K562 (cell line): ENCODE measurements around the gene NR6A1. TPM values are rescaled to one million over a fixed set of nuclear protein-coding genes. Genes with fewer than 3 reads are reported as not detected.

Experiments
- ATAC-seq: fragments of 200-7000 bp; cut with Tn5 transposase; 3 replicates; pipeline ENCODE4 v1.9.1; 2020; ENCODE audit warnings: moderate library complexity
- BruUV-seq: library from RNA; stranded (reverse); fragments of 400-500 nt; replicated peaks from 2 replicates; lab custom pipeline; 2021; lab: Mats Ljungman, UMichigan
- CTCF ChIA-PET: fragments of 300-600 bp; formaldehyde crosslinking; extraction: SDS; loops from one replicate; lab custom pipeline; 2021; ENCODE audit warnings: low intra/inter-chr PET ratio; lab: Yijun Ruan, JAX
- POLR2A ChIA-PET: fragments of 300-600, 350-650 bp; sonication (Branson Sonifier 250); formaldehyde crosslinking; extraction: SDS; loops from one replicate; lab custom pipeline; 2021; ENCODE audit warnings: antibody characterized with exemption, inconsistent platforms; lab: Yijun Ruan, JAX
- DNase-seq, 4 experiments: peaks; one replicate each; pipeline versions ENCODE4 v3.0.0 to v3.0.0-alpha.2; 2011 to 2018; ENCODE audit warnings: low spot score in 3 of 4, mixed read lengths in 3 of 4; ENCODE audit errors: extremely low read depth in 1 of 4
- FAIRE-seq: peaks from 2 replicates; lab custom pipeline; 2011; peaks lifted over from hg19 to GRCh38; lab: Jason Lieb, UNC
- H2AFZ ChIP-seq: 2 replicates; pipeline ENCODE4 v1.6.0; 2011; ENCODE audit warnings: low read depth, low read length, control low read depth, inconsistent platforms
- H3K27ac ChIP-seq: fragments of 200-600 bp; 3 replicates; pipeline ENCODE4 v1.8.0; 2011; ENCODE audit warnings: low read depth, mild to moderate bottlenecking, control low read depth, inconsistent platforms, low read length, moderate library complexity, mixed read lengths; ENCODE audit errors: extremely low read depth
- H3K27me3 ChIP-seq, 2 experiments: fragments of 300-600 bp in 1 of 2; 2 replicates in 1 of 2; 3 replicates in 1 of 2; pipeline versions ENCODE4 v1.6.0 to v1.8.0; 2011; ENCODE audit warnings: inconsistent platforms in 2 of 2, low read length in 2 of 2, mild to moderate bottlenecking in 1 of 2, mixed read lengths in 1 of 2, moderate library complexity in 1 of 2; ENCODE audit not compliant: control insufficient read depth in 2 of 2, insufficient read depth in 2 of 2
- H3K36me3 ChIP-seq: fragments of 300-600 bp; 3 replicates; pipeline ENCODE4 v1.8.0; 2011; ENCODE audit warnings: mild to moderate bottlenecking, low read length, inconsistent platforms; ENCODE audit not compliant: control insufficient read depth, insufficient read depth
- H3K4me1 ChIP-seq, 2 experiments: fragments of 200-600 bp in 1 of 2; replicated peaks in 1 of 2; 2 replicates in 1 of 2; 3 replicates in 1 of 2; pipeline versions ENCODE4 v1.5.1 to v1.8.0; 2011; ENCODE audit warnings: inconsistent platforms in 2 of 2, low read length in 2 of 2, mild to moderate bottlenecking in 1 of 2, mixed read lengths in 1 of 2, moderate library complexity in 1 of 2; ENCODE audit not compliant: control insufficient read depth in 2 of 2, insufficient read depth in 2 of 2
- H3K4me2 ChIP-seq: 2 replicates; pipeline ENCODE4 v1.6.1; 2011; ENCODE audit warnings: low read length, control low read depth, inconsistent platforms, mixed read lengths; ENCODE audit not compliant: insufficient read depth
- H3K4me3 ChIP-seq: fragments of 200-600 bp; sonication (generic), shearing (Covaris generic); 2 replicates; pipeline ENCODE4 v1.5.1; 2016; ENCODE audit warnings: control low read depth, inconsistent platforms
- H3K79me2 ChIP-seq: fragments of 200-600 bp; 3 replicates; pipeline ENCODE4 v1.8.0; 2011; ENCODE audit warnings: low read length, inconsistent platforms; ENCODE audit not compliant: control insufficient read depth, insufficient read depth
- H3K9ac ChIP-seq, 2 experiments: 2 replicates each; pipeline versions ENCODE4 v1.6.0 to v1.6.1; 2011; ENCODE audit warnings: low read depth in 2 of 2, low read length in 2 of 2, control low read depth in 1 of 2, inconsistent platforms in 1 of 2, mild to moderate bottlenecking in 1 of 2, mixed read lengths in 1 of 2; ENCODE audit not compliant: insufficient read depth in 1 of 2
- H3K9me1 ChIP-seq: one replicate; pipeline ENCODE4 v1.6.0; 2011; ENCODE audit warnings: inconsistent platforms, mild to moderate bottlenecking, low read length, moderate library complexity; ENCODE audit not compliant: control insufficient read depth, insufficient read depth
- H3K9me3 ChIP-seq: replicated peaks from 2 replicates; pipeline ENCODE4 v1.5.1; 2011; ENCODE audit warnings: low read depth, low read length, inconsistent platforms; ENCODE audit not compliant: control insufficient read depth, insufficient read depth
- H4K20me1 ChIP-seq: replicated peaks from 2 replicates; pipeline ENCODE4 v1.6.1; 2011; ENCODE audit warnings: low read length, inconsistent platforms, mixed read lengths; ENCODE audit not compliant: control insufficient read depth, insufficient read depth
- ARID1B ChIP-seq: fragments of 450-650 bp; IDR thresholded peaks from 2 replicates; pipeline ENCODE4 v1.6.1; 2016; ENCODE audit warnings: antibody characterized with exemption, mild to moderate bottlenecking, inconsistent platforms
- CBFA2T2 ChIP-seq: fragments of 450-650 bp; conservative IDR thresholded peaks from 2 replicates; pipeline ENCODE4 v1.6.1; 2017; ENCODE audit warnings: mild to moderate bottlenecking
- CBFA2T3 ChIP-seq: fragments of 450-650 bp; IDR thresholded peaks from 2 replicates; pipeline ENCODE4 v1.6.1; 2017
- CXXC5 ChIP-seq: fragments of 250-450 bp; sonication (Bioruptor Pico); IDR thresholded peaks from 2 replicates; pipeline ENCODE4 v1.8.0; 2022; ENCODE audit warnings: inconsistent platforms, mild to moderate bottlenecking, moderate library complexity
- DMBX1 ChIP-seq: fragments of 250-450 bp; sonication (Bioruptor Pico); IDR thresholded peaks from 2 replicates; pipeline ENCODE4 v1.8.0; 2022; ENCODE audit warnings: inconsistent platforms, mild to moderate bottlenecking, moderate library complexity, borderline replicate concordance
- ELF4 ChIP-seq: fragments of 450-650 bp; formaldehyde crosslinking; IDR thresholded peaks from 2 replicates; pipeline ENCODE4 v1.4.0; 2022; ENCODE audit warnings: missing genetic modification characterization
- ESRRB ChIP-seq: fragments of 250-450 bp; sonication (Bioruptor Pico); IDR thresholded peaks from 2 replicates; pipeline ENCODE4 v1.5.0; 2020; ENCODE audit warnings: mild to moderate bottlenecking, moderate library complexity, borderline replicate concordance
- FIP1L1 ChIP-seq: fragments of 200-400 bp; formaldehyde crosslinking; IDR thresholded peaks from 2 replicates; pipeline ENCODE4 v1.6.1; 2018; ENCODE audit warnings: mild to moderate bottlenecking, low read depth, low read length; ENCODE audit not compliant: poor library complexity, severe bottlenecking
- FOXA1 ChIP-seq: fragments of 450-650 bp; IDR thresholded peaks from 2 replicates; pipeline ENCODE4 v1.6.1; 2016; ENCODE audit warnings: mild to moderate bottlenecking, borderline replicate concordance
- HMGN3 ChIP-seq: IDR thresholded peaks from 2 replicates; pipeline ENCODE4 v1.6.1; 2011; ENCODE audit warnings: borderline replicate concordance, low read depth, mild to moderate bottlenecking, mixed read lengths, low read length; ENCODE audit not compliant: insufficient read length; ENCODE audit errors: extremely low read depth
- KLF10 ChIP-seq: fragments of 250-450 bp; sonication (Bioruptor Pico); IDR thresholded peaks from 2 replicates; pipeline ENCODE4 v1.6.1; 2021; ENCODE audit warnings: matching md5 sums
- MTA3 ChIP-seq: fragments of 450-650 bp; formaldehyde crosslinking; IDR thresholded peaks from 2 replicates; pipeline ENCODE4 v1.6.1; 2017; ENCODE audit warnings: mild to moderate bottlenecking, borderline replicate concordance
- NCOR1 ChIP-seq: fragments of 450-650 bp; IDR thresholded peaks from 2 replicates; pipeline ENCODE4 v1.6.1; 2016; ENCODE audit warnings: mild to moderate bottlenecking, moderate library complexity
- OTX1 ChIP-seq: fragments of 450-650 bp; formaldehyde crosslinking; IDR thresholded peaks from 2 replicates; pipeline ENCODE4 v1.4.0; 2022; ENCODE audit warnings: mild to moderate bottlenecking
- RBM39 ChIP-seq: fragments of 200-400 bp; formaldehyde crosslinking; optimal IDR thresholded peaks from 2 replicates; pipeline ENCODE3; 2018; ENCODE audit warnings: low read depth, low read length
- TAF1 ChIP-seq: IDR thresholded peaks from 2 replicates; pipeline ENCODE4 v1.6.1; 2011; ENCODE audit warnings: mild to moderate bottlenecking, low read length, moderate library complexity; ENCODE audit not compliant: insufficient read depth, control insufficient read depth, severe bottlenecking; ENCODE audit errors: extremely low read depth
- TAF7 ChIP-seq: fragments of 450-650 bp; IDR thresholded peaks from 2 replicates; pipeline ENCODE4 v1.6.1; 2016; ENCODE audit warnings: missing genetic modification characterization, missing compliant biosample characterization
- TCF3 ChIP-seq: sonication (generic); formaldehyde crosslinking; IDR thresholded peaks from 2 replicates; pipeline ENCODE4 v1.4.0; 2020; ENCODE audit warnings: mild to moderate bottlenecking, missing genetic modification reagents
- TEAD4 ChIP-seq, 2 experiments: sonication (generic) in 1 of 2; formaldehyde crosslinking in 1 of 2; IDR thresholded peaks; 2 replicates each; pipeline versions ENCODE4 v1.6.1 to v1.8.0; 2012 to 2022; ENCODE audit warnings: borderline replicate concordance in 1 of 2, inconsistent platforms in 1 of 2, low read length in 1 of 2, mild to moderate bottlenecking in 1 of 2, missing genetic modification reagents in 1 of 2
- ZNF197 ChIP-seq: fragments of 200-800 bp; sonication (Bioruptor generic); IDR thresholded peaks from 2 replicates; pipeline ENCODE4 v1.6.1; 2016; ENCODE audit warnings: low read depth, missing genetic modification characterization, missing compliant biosample characterization
- ZNF316 ChIP-seq: fragments of 450-650 bp; IDR thresholded peaks from 2 replicates; pipeline ENCODE4 v1.6.1; 2016
- WGBS: fragments of 100-300 bp; shearing (Covaris generic); methylation state at CpG from one replicate; pipeline ENCODE4 v1.1.6; 2016; ENCODE audit warnings: low coverage, mixed read lengths; ENCODE audit not compliant: insufficient coverage; ENCODE audit errors: missing lambda C conversion rate; 5-methylcytosine and 5-hydroxymethylcytosine counted together
- in situ Hi-C: fragments of 300-500 bp; cut with MboI; formaldehyde crosslinking; loops from 4 replicates; pipeline ENCODE4 v1.15.0; 2018; ENCODE audit warnings: inconsistent platforms, mixed read lengths
- intact Hi-C: fragments of 100-400 bp; cut with micrococcal nuclease; formaldehyde crosslinking; loops from 2 replicates; pipeline ENCODE4 v1.14.2; 2022
- polyA plus RNA-seq, 8 experiments: library from polyadenylated mRNA; depleted of rRNA in 4 of 8; stranded (reverse) in 5 of 8; unstranded in 3 of 8; fragments of >200 nt; fragmentation: Nextera tagmentation in 2 of 8; fragmentation: Illumina TruSeq in 1 of 8; extraction: Ambion mirVana in 2 of 8; extraction: Trizol in 1 of 8; gene quantifications; 2 replicates each; pipeline versions ENCODE4 v1.2.1 to v1.2.3, GENCODE V29; 2011 to 2014; ENCODE audit warnings: inconsistent platforms in 1 of 8, missing spikeins in 1 of 8
- total RNA-seq, 7 experiments: library from RNA; depleted of rRNA in 6 of 7; stranded (reverse); fragments of >200 nt in 6 of 7; fragmentation: Illumina TruSeq in 2 of 7; extraction: Trizol in 2 of 7; gene quantifications; 2 replicates each; pipeline versions ENCODE4 v1.2.1 to v1.2.3, GENCODE V29; 2011 to 2021; ENCODE audit warnings: low replicate concordance in 1 of 7
- TF ChIP-seq, protein P1 (sequence below): fragments of 250-450 bp; sonication (Bioruptor Pico); IDR thresholded peaks from 2 replicates; pipeline ENCODE4 v1.8.0; 2022; ENCODE audit warnings: inconsistent platforms

NR6A1 gene
- total and polyA plus RNA-seq, 9 of the 15 experiments (the other 6 are each of a cell fraction or from before 2014, with no cell fraction given) = 9.7 to 55.4 (median 28.3) TPM

DNA sequence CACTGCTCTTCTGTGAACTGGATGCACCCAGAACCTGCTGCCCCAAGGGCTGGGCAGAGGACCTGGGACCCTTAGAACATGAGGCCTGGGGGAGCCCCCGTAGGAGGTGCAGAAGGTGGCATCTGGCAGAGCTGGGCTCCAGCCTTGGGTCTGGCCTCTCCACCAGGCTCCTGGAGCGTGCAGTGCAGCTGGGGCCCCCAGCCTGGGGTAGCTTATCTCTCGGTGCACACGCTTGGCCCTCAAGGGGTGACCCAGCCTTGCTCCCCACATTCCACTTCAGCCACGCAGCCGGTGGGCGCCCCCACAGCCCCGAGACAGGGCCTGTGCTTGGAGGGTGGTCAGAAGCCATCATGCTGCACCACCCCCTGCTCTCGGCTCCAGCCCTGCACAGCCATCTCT lies 258.3 kb downstream of the NR6A1 start:
- H4K20me1 ChIP-seq = no peaks in the 10 kb centered on the region
- peak overlapping the region; percentile 41 to 87 for H3K9ac ChIP-seq
- no peaks in the 10 kb centered on the region for H3K27me3 ChIP-seq
- intact Hi-C loops (no loop called here), in situ Hi-C loops (no loop called here)
- peak overlapping the region; percentile 96 for H2AFZ ChIP-seq
- H3K4me1 ChIP-seq = peaks cover 30 to 33% of the 10 kb centered on the region in 2 experiments
- peak overlapping the region; percentile 42 for H3K27ac ChIP-seq
- ChIA-PET CTCF (no interaction called here), POLR2A (interaction anchor here (0.9 to 1.1 kb wide), 3 partner anchors 12 to 73 kb away, joined by 3 to 4 read pairs (median 3); no protein-coding TSS in a partner anchor)
- H3K9me1 ChIP-seq = no peaks in the 10 kb centered on the region
- WGBS = 7% methylated on average over 7 of the region's 9 CpGs
- ATAC-seq = peak; percentile 65
- peak overlapping the region; percentile 56 for H3K4me2 ChIP-seq
- no TSS peak for BruUV-seq
- peak; percentile 67 to 80 (median 68) for DNase-seq
- H3K4me3 ChIP-seq = no peak overlapping the region
- no peak for FAIRE-seq
- H3K36me3 ChIP-seq = no peaks in the 10 kb centered on the region
- H3K79me2 ChIP-seq = no peaks in the 10 kb centered on the region
- no peaks in the 10 kb centered on the region for H3K9me3 ChIP-seq
- TF ChIP-seq, protein P1, sequence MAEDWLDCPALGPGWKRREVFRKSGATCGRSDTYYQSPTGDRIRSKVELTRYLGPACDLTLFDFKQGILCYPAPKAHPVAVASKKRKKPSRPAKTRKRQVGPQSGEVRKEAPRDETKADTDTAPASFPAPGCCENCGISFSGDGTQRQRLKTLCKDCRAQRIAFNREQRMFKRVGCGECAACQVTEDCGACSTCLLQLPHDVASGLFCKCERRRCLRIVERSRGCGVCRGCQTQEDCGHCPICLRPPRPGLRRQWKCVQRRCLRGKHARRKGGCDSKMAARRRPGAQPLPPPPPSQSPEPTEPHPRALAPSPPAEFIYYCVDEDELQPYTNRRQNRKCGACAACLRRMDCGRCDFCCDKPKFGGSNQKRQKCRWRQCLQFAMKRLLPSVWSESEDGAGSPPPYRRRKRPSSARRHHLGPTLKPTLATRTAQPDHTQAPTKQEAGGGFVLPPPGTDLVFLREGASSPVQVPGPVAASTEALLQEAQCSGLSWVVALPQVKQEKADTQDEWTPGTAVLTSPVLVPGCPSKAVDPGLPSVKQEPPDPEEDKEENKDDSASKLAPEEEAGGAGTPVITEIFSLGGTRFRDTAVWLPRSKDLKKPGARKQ (CRISPR knock-in tag) = no peak
- no peak for TF ChIP-seq ZNF316
- peak; percentile 24; the same call in 1 of the 2 replicates for TF ChIP-seq CXXC5 (CRISPR knock-in tag)
- no peak for TF ChIP-seq ESRRB (CRISPR knock-in tag)
- TF ChIP-seq FIP1L1 = no peak
- peak; percentile 47; the same call in 1 of the 2 replicates for TF ChIP-seq NCOR1
- TF ChIP-seq DMBX1 (CRISPR knock-in tag) = no peak
- no peak for TF ChIP-seq KLF10 (CRISPR knock-in tag)
- 0 out of 2 replicates have a peak, but pooled peaks have one; percentile 33 for TF ChIP-seq TEAD4 (IDR thresholded peaks at IDR 0.05; ENCODE audit: low read length)
- no peak for TF ChIP-seq TEAD4 (CRISPR knock-in tag; IDR thresholded peaks at IDR 0.05; ENCODE audit: borderline replicate concordance)
- no peak for TF ChIP-seq TAF7 (tag)
- no peak for TF ChIP-seq OTX1 (CRISPR knock-in tag)
- no peak for TF ChIP-seq TAF1
- no peak for TF ChIP-seq ZNF197 (CRISPR knock-in tag)
- TF ChIP-seq ARID1B = peak; percentile 62
- peak; percentile 37 for TF ChIP-seq HMGN3
- TF ChIP-seq TCF3 (CRISPR knock-in tag) = peak; percentile 63; the same call in 1 of the 2 replicates
- peak; percentile 80 for TF ChIP-seq CBFA2T3
- no peak for TF ChIP-seq FOXA1
- TF ChIP-seq RBM39 = no peak
- no peak for TF ChIP-seq MTA3
- peak; percentile 68 for TF ChIP-seq CBFA2T2
- TF ChIP-seq ELF4 (CRISPR knock-in tag) = no peak
